HL-60 (cell line): ENCODE results near the gene GNG12.

Source experiments
- CTCF ChIP-seq: IDR thresholded peaks from one replicate; pipeline ENCODE4 v1.5.1; 2011; ENCODE audit warnings: low read length, control low read depth, inconsistent platforms; ENCODE audit not compliant: insufficient read depth
- POLR2AphosphoS5 ChIP-seq: IDR thresholded peaks from 2 replicates; pipeline ENCODE4 v1.6.1; 2012; ENCODE audit warnings: low read depth
- REST ChIP-seq: IDR thresholded peaks from 2 replicates; pipeline ENCODE4 v1.6.1; 2012; ENCODE audit warnings: low read depth; ENCODE audit not compliant: insufficient replicate concordance

GRCh38 chr1:67785847-67786753, 47.2 kb downstream of the GNG12 start:
- no peak for TF ChIP-seq CTCF
- TF ChIP-seq POLR2AphosphoS5, result no peak
- TF ChIP-seq REST, result no peak
